Endodermal cell (in vitro differentiated cells): ENCODE data around the gene LZTS2. TPM values are rescaled to one million over a fixed set of nuclear protein-coding genes. Genes with fewer than 3 reads are reported as not detected.

Experiments used
- DNase-seq: peaks from one replicate; pipeline ENCODE4 v3.0.0-alpha.2; 2017
- H3K27ac ChIP-seq: 2 replicates; pipeline ENCODE4 v1.5.1; 2013; ENCODE audit warnings: mild to moderate bottlenecking, low read depth, low read length, moderate library complexity
- H3K27me3 ChIP-seq: 2 replicates; pipeline ENCODE4 v1.6.1; 2013; ENCODE audit warnings: mild to moderate bottlenecking, low read length, moderate library complexity; ENCODE audit not compliant: insufficient read depth, control insufficient read depth, poor library complexity, severe bottlenecking
- H3K36me3 ChIP-seq: 2 replicates; pipeline ENCODE4 v1.7.0; 2013; ENCODE audit warnings: mild to moderate bottlenecking, low read length, moderate library complexity; ENCODE audit not compliant: control insufficient read depth, insufficient read depth
- H3K4me1 ChIP-seq: one replicate; pipeline ENCODE4 v1.7.0; 2013; ENCODE audit warnings: low read length; ENCODE audit not compliant: control insufficient read depth, insufficient read depth
- H3K4me3 ChIP-seq: 2 replicates; pipeline ENCODE4 v1.5.1; 2013; ENCODE audit warnings: mild to moderate bottlenecking, low read length, moderate library complexity
- H3K9ac ChIP-seq: 2 replicates; pipeline ENCODE4 v1.6.1; 2013; ENCODE audit warnings: mild to moderate bottlenecking, low read length, moderate library complexity; ENCODE audit not compliant: poor library complexity, severe bottlenecking; ENCODE audit errors: extremely low read depth
- H3K9me3 ChIP-seq: 2 replicates; pipeline ENCODE4 v1.6.1; 2013; ENCODE audit warnings: mild to moderate bottlenecking, low read length, moderate library complexity; ENCODE audit not compliant: control insufficient read depth
- H3K27ac Mint-ChIP-seq: 2 replicates; pipeline ENCODE4 v1.8.0; 2020; ENCODE audit warnings: mixed read lengths
- H3K27me3 Mint-ChIP-seq: 2 replicates; pipeline ENCODE4 v1.8.0; 2021; ENCODE audit warnings: mild to moderate bottlenecking, mixed read lengths; ENCODE audit not compliant: insufficient read depth
- H3K36me3 Mint-ChIP-seq: 2 replicates; pipeline ENCODE4 v1.8.0; 2020; ENCODE audit warnings: low read depth, mixed read lengths
- H3K4me1 Mint-ChIP-seq: 2 replicates; pipeline ENCODE4 v1.8.0; 2020; ENCODE audit warnings: mixed read lengths
- H3K4me3 Mint-ChIP-seq: 2 replicates; pipeline ENCODE4 v1.8.0; 2020; ENCODE audit warnings: mild to moderate bottlenecking, moderate library complexity, mixed read lengths
- H3K9me3 Mint-ChIP-seq: 2 replicates; pipeline ENCODE4 v1.8.0; 2020; ENCODE audit warnings: mild to moderate bottlenecking, mixed read lengths
- CTCF ChIP-seq: fragments of 200-600 bp; sonication (generic); conservative IDR thresholded peaks from 2 replicates; pipeline ENCODE4 v1.5.0; 2021; ENCODE audit warnings: antibody characterized with exemption, mild to moderate bottlenecking
- WGBS, 2 experiments: methylation state at CpG; one replicate each; pipeline versions ENCODE4 v1.1.5 to v1.1.7; 2013; ENCODE audit warnings: missing lambda C conversion rate in 2 of 2, mixed read lengths in 1 of 2; ENCODE audit not compliant: insufficient coverage in 1 of 2, insufficient read length in 1 of 2; 5-methylcytosine and 5-hydroxymethylcytosine counted together
- total RNA-seq, 2 donors: library from RNA; stranded (reverse); fragmentation: NEBNext Ultra II Directional in 1 of 2; extraction: Animal tissue kit (Norgen Biotek cat#: 25700) in 1 of 2; gene quantifications; 2 replicates in 1 of 2; 3 replicates in 1 of 2; pipeline ENCODE4 v1.2.1, GENCODE V29; 2021

LZTS2 gene
- total RNA-seq, 2 donors from 2014 or later, result 76.8 to 85.9 TPM

- WGBS, 2 experiments, result 93 to 97% methylated on average over 10 of the region's 10 CpGs
- no peak overlapping the region for H3K27ac ChIP-seq
- peaks cover 46% of the 10 kb centered on the region for H3K36me3 Mint-ChIP-seq
- H3K27ac Mint-ChIP-seq, result no peak overlapping the region
- no peaks in the 10 kb centered on the region for H3K4me1 ChIP-seq
- TF ChIP-seq CTCF, result no peak
- no peak overlapping the region for H3K4me3 Mint-ChIP-seq
- H3K9ac ChIP-seq, result no peak overlapping the region
- no peaks in the 10 kb centered on the region for H3K27me3 ChIP-seq
- no peaks in the 10 kb centered on the region for H3K9me3 Mint-ChIP-seq
- no peaks in the 10 kb centered on the region for H3K4me1 Mint-ChIP-seq
- no peaks in the 10 kb centered on the region for H3K27me3 Mint-ChIP-seq
- H3K4me3 ChIP-seq, result no peak overlapping the region
- DNase-seq, result no peak
- no peaks in the 10 kb centered on the region for H3K9me3 ChIP-seq
- H3K36me3 ChIP-seq, result peaks cover 25% of the 10 kb centered on the region
These were observed 20.8 kb upstream of the LZTS2 start for GRCh38 chr10:100978901-100979195.

- peaks cover 27% of the 10 kb centered on the region for H3K36me3 ChIP-seq
- Mint-ChIP-seq H3K27me3 (no peaks in the 10 kb centered on the region), H3K9me3 (no peaks in the 10 kb centered on the region), H3K27ac (no peak overlapping the region), H3K4me3 (no peak overlapping the region), H3K36me3 (peaks cover 46% of the 10 kb centered on the region), H3K4me1 (no peaks in the 10 kb centered on the region)
- WGBS, 2 experiments, result 95 to 100% methylated on average over 15 to 16 of the region's 16 CpGs
- no peaks in the 10 kb centered on the region for H3K4me1 ChIP-seq
- DNase-seq, result peak; percentile 24
- H3K27ac ChIP-seq, result no peak overlapping the region
- no peak overlapping the region for H3K4me3 ChIP-seq
- H3K9me3 ChIP-seq, result no peaks in the 10 kb centered on the region
- H3K9ac ChIP-seq, result no peak overlapping the region
- no peak for TF ChIP-seq CTCF
- H3K27me3 ChIP-seq, result no peaks in the 10 kb centered on the region
These were observed 19.8 kb upstream of the LZTS2 start for GRCh38 chr10:100979791-100980272.

GRCh38 chr10:100980311-100980710 is 19.3 kb upstream of the LZTS2 start:
- H3K36me3 ChIP-seq, result peaks cover 32% of the 10 kb centered on the region
- no peak overlapping the region for H3K4me3 Mint-ChIP-seq
- H3K4me1 ChIP-seq, result no peaks in the 10 kb centered on the region
- no peak overlapping the region for H3K9ac ChIP-seq
- no peak overlapping the region for H3K27ac ChIP-seq
- H3K4me1 Mint-ChIP-seq, result no peaks in the 10 kb centered on the region
- WGBS, 2 experiments, result 97 to 100% methylated on average over 2 of the region's 2 CpGs
- H3K9me3 ChIP-seq, result no peaks in the 10 kb centered on the region
- DNase-seq, result no peak
- no peaks in the 10 kb centered on the region for H3K9me3 Mint-ChIP-seq
- no peaks in the 10 kb centered on the region for H3K27me3 Mint-ChIP-seq
- H3K27ac Mint-ChIP-seq, result no peak overlapping the region
- no peaks in the 10 kb centered on the region for H3K27me3 ChIP-seq
- peaks cover 50% of the 10 kb centered on the region for H3K36me3 Mint-ChIP-seq
- no peak for TF ChIP-seq CTCF
- H3K4me3 ChIP-seq, result no peak overlapping the region
